ENCODE data around the gene LRPPRC.

The LRPPRC gene

DNA sequence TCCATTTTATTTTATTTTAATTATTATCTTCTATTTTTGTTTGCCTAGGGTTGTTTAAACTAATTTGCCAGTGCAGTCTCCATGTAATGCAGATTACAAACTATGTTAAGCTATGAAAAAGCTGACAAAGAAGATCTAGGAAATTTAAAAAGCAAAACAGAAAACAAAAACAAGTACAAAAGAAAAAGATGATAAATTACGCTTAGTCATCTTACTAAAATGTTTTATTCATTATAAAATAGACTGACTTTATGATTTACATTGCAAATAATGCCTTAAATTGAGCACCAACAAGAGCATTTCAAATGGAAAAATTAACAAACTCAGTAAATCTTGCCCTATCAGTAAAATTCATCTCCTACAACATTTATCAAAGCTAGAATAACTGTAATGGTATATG lies 52.9 kb downstream of the LRPPRC start:
- Histone ChIP-seq H3K4me3 (replicated peaks; ENCODE audit: insufficient read depth, low read length) (no peak overlapping the region), H3K27ac (replicated peaks) (no peak overlapping the region), H3K27me3 (ENCODE audit: insufficient read depth, poor library complexity, severe bottlenecking) (no peaks in the 10 kb centered on the region)
- no peak for DNase-seq (ENCODE audit: low read depth in 1 of 2, low spot score in 1 of 2)
- TF ChIP-seq GABPA (IDR thresholded peaks at IDR 0.05; ENCODE audit: low read depth) = no peak
- no peak for TF ChIP-seq SPI1 (IDR thresholded peaks at IDR 0.05; ENCODE audit: borderline replicate concordance, low read depth)
- TF ChIP-seq POLR2AphosphoS5 (IDR thresholded peaks at IDR 0.05; ENCODE audit: low read depth) = no peak
- TF ChIP-seq CTCF (IDR thresholded peaks at IDR 0.05; ENCODE audit: insufficient read depth, low read length) = no peak
- TF ChIP-seq, protein P1, sequence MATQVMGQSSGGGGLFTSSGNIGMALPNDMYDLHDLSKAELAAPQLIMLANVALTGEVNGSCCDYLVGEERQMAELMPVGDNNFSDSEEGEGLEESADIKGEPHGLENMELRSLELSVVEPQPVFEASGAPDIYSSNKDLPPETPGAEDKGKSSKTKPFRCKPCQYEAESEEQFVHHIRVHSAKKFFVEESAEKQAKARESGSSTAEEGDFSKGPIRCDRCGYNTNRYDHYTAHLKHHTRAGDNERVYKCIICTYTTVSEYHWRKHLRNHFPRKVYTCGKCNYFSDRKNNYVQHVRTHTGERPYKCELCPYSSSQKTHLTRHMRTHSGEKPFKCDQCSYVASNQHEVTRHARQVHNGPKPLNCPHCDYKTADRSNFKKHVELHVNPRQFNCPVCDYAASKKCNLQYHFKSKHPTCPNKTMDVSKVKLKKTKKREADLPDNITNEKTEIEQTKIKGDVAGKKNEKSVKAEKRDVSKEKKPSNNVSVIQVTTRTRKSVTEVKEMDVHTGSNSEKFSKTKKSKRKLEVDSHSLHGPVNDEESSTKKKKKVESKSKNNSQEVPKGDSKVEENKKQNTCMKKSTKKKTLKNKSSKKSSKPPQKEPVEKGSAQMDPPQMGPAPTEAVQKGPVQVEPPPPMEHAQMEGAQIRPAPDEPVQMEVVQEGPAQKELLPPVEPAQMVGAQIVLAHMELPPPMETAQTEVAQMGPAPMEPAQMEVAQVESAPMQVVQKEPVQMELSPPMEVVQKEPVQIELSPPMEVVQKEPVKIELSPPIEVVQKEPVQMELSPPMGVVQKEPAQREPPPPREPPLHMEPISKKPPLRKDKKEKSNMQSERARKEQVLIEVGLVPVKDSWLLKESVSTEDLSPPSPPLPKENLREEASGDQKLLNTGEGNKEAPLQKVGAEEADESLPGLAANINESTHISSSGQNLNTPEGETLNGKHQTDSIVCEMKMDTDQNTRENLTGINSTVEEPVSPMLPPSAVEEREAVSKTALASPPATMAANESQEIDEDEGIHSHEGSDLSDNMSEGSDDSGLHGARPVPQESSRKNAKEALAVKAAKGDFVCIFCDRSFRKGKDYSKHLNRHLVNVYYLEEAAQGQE (IDR thresholded peaks at IDR 0.05; ENCODE audit: insufficient replicate concordance, low read depth) = no peak

DNA sequence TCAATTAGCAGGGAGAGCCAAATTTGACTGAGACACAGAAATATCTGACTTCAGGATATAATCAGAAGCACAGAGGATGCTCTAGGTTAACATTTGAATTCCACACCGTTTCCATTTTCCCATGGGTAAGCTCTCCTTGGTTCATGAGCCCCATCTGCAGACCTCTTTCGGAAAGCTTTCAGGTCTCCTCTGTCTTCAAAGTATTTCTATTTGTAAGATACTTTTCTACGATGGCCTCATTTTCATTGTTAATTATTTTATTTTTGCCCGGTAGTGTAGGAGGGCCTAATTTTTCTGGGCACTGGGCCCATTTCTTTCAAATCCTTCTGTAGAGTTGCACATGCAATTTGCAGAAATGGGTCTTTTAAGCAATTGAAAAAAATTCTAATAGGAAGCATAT lies 53.8 kb downstream of the LRPPRC start:
- TF ChIP-seq POLR2AphosphoS5 (IDR thresholded peaks at IDR 0.05; ENCODE audit: low read depth) (no peak), GABPA (IDR thresholded peaks at IDR 0.05; ENCODE audit: low read depth) (no peak), CTCF (IDR thresholded peaks at IDR 0.05; ENCODE audit: insufficient read depth, low read length) (no peak), SPI1 (IDR thresholded peaks at IDR 0.05; ENCODE audit: borderline replicate concordance, low read depth) (no peak)
- TF ChIP-seq, protein P1 (IDR thresholded peaks at IDR 0.05; ENCODE audit: insufficient replicate concordance, low read depth) = no peak
- DNase-seq (ENCODE audit: low read depth in 1 of 2, low spot score in 1 of 2) = no peak
- Histone ChIP-seq H3K27ac (replicated peaks) (no peak overlapping the region), H3K4me3 (replicated peaks; ENCODE audit: insufficient read depth, low read length) (no peak overlapping the region), H3K27me3 (ENCODE audit: insufficient read depth, poor library complexity, severe bottlenecking) (no peaks in the 10 kb centered on the region)

- Histone ChIP-seq H3K4me3 (replicated peaks; ENCODE audit: insufficient read depth, low read length) (no peak overlapping the region), H3K27me3 (ENCODE audit: insufficient read depth, poor library complexity, severe bottlenecking) (no peaks in the 10 kb centered on the region), H3K27ac (replicated peaks) (no peak overlapping the region)
- TF ChIP-seq GABPA (IDR thresholded peaks at IDR 0.05; ENCODE audit: low read depth) = no peak
- TF ChIP-seq, protein P1 (IDR thresholded peaks at IDR 0.05; ENCODE audit: insufficient replicate concordance, low read depth) = no peak
- TF ChIP-seq SPI1 (IDR thresholded peaks at IDR 0.05; ENCODE audit: borderline replicate concordance, low read depth) = no peak
- no peak for TF ChIP-seq POLR2AphosphoS5 (IDR thresholded peaks at IDR 0.05; ENCODE audit: low read depth)
- TF ChIP-seq CTCF (IDR thresholded peaks at IDR 0.05; ENCODE audit: insufficient read depth, low read length) = no peak
- DNase-seq (ENCODE audit: low read depth in 1 of 2, low spot score in 1 of 2) = no peak
Measured at GRCh38 chr2:43941359-43941758, 54.4 kb downstream of the LRPPRC start.
